ENCODE measurements around the gene RREB1. TPM values are rescaled to one million over a fixed set of nuclear protein-coding genes. Genes with fewer than 3 reads are reported as not detected.
"Not testable (repeated sequence)": the region's sequence is repeated elsewhere in the genome, so short reads cannot be mapped to it uniquely, and the experiment has no call there.

RREB1 gene
- total RNA-seq, 3 donors from 2014 or later = 18.5 to 20.7 (median 19.2) TPM

DNA sequence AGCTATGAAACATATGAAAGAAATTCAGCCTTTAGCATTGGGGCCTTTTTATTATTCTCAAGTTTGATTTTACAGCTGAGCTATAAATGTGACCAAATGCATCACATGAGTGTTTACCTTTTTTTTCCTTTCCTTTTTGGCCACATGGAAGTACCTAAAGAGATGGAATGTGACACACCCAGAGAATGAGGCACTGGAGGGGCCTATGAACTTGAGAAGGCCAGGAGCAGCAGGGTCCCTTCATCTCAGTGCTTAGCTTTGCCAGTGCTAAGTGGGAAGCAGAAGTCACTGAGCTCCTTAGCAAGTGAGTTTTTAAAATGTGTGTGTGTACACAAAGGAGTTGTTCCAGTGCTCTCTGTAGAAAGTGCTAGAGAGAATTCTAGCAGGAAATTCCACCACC lies 44.7 kb downstream of the RREB1 start:
- no peak for DNase-seq
- Mint-ChIP-seq H3K9me3 (no peaks in the 10 kb centered on the region), H3K27me3 (ENCODE audit: low read depth) (no peaks in the 10 kb centered on the region), H3K36me3 (ENCODE audit: insufficient read depth) (peaks cover 8% of the 10 kb centered on the region), H3K4me3 (no peak overlapping the region), H3K4me1 (ENCODE audit: low read depth) (peaks cover 84% of the 10 kb centered on the region)
- no peak for ATAC-seq

DNA sequence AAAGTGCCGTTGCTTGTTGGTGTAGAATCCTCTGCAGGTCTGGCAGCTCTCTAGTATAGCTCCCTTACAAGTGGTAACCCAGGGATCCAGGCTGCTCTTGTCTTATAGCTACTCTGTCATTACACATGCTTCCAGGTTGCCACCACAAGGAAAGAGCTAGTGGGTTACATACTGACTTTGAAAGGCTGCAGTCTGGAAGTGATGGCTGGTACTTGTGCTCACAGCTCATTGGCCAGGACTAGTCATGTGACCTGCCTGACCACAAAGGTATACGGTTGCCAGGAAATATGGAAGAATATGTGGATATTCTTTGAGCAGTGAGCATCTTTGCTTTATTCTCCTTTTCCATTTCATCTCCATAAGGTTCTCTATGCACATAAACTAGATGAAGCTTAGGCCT lies 46.0 kb downstream of the RREB1 start:
- H3K36me3 Mint-ChIP-seq (ENCODE audit: insufficient read depth) = peaks cover 10% of the 10 kb centered on the region

DNA sequence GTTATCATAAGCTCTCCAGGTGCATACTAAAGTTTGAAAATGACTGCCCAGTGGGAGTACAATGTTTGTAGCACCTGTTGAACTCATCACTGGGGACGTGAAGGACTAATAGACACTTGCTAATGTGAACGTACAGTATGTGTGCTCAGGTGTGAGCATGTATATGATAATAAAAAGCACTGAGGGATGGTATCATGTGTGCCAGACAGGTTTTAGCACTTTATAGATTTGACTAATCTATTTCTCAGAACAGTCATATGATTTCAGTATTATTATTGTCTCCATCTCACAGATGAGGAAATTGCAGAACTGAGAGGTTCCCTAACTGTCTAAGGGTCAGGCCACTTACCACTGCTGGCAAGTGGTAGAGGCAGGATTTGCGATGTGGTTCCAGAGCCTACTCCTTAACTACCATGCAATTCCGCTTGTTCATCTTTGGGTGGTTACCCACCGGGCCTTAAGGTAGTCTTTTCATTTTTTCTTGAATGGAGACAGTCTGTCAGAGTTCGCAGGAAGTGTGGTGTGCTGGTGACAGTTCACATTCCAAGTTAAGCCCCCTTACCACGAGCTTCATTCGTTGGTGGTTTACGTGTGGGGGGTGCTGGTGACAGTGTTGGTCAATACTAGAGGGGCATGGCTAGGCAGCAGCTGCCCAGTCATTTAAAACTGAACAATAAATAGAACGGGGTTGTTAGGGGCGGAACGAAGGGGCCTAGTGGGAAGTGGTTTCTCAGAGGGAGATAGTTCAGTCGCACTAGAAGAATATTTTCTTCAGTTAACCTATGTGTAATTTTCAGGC lies 46.8 kb downstream of the RREB1 start:
- Mint-ChIP-seq H3K36me3 (ENCODE audit: insufficient read depth) (peaks cover 10% of the 10 kb centered on the region), H3K4me3 (no peak overlapping the region), H3K4me1 (ENCODE audit: low read depth) (peaks cover 85% of the 10 kb centered on the region), H3K9me3 (no peaks in the 10 kb centered on the region), H3K27me3 (ENCODE audit: low read depth) (no peaks in the 10 kb centered on the region)
- peak; percentile 81 to 84 for ATAC-seq
- no peak for DNase-seq

More for the DNA sequence above, 46.0 kb downstream of the RREB1 start:
- DNase-seq = no peak
- peaks cover 84% of the 10 kb centered on the region for H3K4me1 Mint-ChIP-seq (ENCODE audit: low read depth)
- ATAC-seq = no peak
- no peaks in the 10 kb centered on the region for H3K9me3 Mint-ChIP-seq
- H3K27me3 Mint-ChIP-seq (ENCODE audit: low read depth) = no peaks in the 10 kb centered on the region
- H3K4me3 Mint-ChIP-seq = no peak overlapping the region

DNA sequence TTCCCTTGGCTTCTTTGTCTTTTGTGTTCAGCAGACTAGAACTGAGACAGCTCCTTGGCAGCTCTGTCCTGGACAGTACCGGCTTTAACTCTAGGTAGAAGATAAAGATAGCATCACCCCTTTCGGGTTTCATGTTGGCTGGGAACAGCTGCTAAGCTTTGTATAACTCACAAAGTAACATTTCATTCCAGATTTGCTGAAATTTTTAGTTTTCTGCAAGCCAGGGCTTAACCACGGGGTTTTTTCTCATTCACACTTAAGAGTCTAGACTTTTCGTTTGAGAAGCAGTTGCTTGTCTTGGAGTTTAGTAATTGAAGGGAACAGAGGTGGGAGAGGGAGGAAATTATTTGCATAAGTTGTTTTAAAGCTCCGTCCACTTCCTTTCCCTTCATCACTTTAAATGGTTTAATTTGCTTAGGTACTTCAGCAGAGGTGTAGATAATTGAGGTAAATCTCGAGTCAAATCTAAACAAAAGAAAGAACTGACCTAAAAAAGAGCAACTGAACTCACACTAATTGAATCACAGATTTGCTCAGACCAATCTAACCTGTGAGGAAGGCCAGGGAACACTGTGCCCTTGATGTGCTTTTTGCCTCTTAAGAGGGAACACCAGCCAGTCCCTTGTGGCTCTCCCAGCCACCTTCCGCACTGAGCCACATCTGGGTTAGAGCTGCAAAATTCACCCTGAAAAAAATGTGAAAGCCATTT lies 48.3 kb downstream of the RREB1 start:
- Mint-ChIP-seq H3K9me3 (no peaks in the 10 kb centered on the region), H3K27me3 (ENCODE audit: low read depth) (no peaks in the 10 kb centered on the region), H3K4me3 (no peak overlapping the region), H3K36me3 (ENCODE audit: insufficient read depth) (peaks cover 6% of the 10 kb centered on the region), H3K4me1 (ENCODE audit: low read depth) (peaks cover 82% of the 10 kb centered on the region)
- ATAC-seq (no peak), DNase-seq (no peak)

DNA sequence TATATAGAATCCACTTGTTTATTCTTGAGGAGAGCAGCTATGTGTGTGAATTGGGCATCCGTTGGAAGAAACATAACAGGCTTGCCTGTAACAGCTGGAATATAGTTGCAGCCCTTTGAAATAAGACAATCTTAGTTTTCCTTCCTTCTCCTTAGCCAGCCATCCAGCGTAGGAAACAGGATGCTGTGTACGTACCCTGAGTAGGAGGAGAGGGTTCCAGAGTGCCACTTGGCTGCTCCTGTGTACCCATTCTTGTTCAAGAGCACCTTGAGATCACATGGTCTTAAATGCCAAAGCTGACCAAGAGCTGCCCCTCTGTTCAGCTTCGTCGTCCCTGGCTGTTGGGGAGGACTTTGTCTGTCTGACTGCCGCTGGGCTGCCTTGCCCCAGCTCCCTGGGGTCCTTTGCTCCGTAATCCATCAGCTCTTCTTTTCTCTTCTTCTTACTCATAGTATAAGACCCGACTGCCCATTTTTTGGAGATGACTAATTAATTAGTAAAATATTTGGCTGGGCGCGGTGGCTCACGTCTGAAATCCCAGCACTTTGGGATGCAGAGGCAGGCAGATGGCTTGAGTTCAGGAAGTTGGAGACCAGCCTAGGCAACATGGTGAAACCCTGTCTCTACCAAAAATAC lies 49.0 kb downstream of the RREB1 start:
- no peak for ATAC-seq
- Mint-ChIP-seq H3K4me3 (no peak overlapping the region), H3K9me3 (no peaks in the 10 kb centered on the region), H3K27me3 (ENCODE audit: low read depth) (no peaks in the 10 kb centered on the region), H3K36me3 (ENCODE audit: insufficient read depth) (peaks cover 6% of the 10 kb centered on the region), H3K4me1 (ENCODE audit: low read depth) (peaks cover 83% of the 10 kb centered on the region)
- no peak for DNase-seq

DNA sequence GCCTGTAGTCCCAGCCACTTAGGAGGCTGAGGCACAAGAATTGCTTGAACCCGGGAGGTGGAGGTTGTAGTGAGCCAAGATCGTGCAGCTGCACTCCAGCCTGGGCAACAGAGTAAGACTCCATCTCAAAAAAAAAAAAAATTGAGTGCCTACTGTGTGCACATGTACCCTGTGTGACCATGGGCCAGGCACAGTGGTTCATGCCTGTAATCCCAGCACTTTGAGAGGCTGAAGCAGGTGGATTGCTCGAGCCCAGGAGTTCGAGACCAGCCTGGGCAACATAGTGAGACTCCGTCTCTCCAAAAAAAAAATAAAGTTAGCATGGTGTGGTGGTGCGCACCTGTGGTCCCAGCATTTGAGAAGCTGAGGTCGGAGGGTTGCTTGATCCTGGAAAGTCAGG lies 49.5 kb downstream of the RREB1 start:
- not testable (repeated sequence) for H3K4me3 Mint-ChIP-seq; H3K27me3 Mint-ChIP-seq (ENCODE audit: low read depth); H3K36me3 Mint-ChIP-seq (ENCODE audit: insufficient read depth); H3K9me3 Mint-ChIP-seq; DNase-seq; ATAC-seq
- H3K4me1 Mint-ChIP-seq (ENCODE audit: low read depth) = peaks cover 78% of the 10 kb centered on the region

DNA sequence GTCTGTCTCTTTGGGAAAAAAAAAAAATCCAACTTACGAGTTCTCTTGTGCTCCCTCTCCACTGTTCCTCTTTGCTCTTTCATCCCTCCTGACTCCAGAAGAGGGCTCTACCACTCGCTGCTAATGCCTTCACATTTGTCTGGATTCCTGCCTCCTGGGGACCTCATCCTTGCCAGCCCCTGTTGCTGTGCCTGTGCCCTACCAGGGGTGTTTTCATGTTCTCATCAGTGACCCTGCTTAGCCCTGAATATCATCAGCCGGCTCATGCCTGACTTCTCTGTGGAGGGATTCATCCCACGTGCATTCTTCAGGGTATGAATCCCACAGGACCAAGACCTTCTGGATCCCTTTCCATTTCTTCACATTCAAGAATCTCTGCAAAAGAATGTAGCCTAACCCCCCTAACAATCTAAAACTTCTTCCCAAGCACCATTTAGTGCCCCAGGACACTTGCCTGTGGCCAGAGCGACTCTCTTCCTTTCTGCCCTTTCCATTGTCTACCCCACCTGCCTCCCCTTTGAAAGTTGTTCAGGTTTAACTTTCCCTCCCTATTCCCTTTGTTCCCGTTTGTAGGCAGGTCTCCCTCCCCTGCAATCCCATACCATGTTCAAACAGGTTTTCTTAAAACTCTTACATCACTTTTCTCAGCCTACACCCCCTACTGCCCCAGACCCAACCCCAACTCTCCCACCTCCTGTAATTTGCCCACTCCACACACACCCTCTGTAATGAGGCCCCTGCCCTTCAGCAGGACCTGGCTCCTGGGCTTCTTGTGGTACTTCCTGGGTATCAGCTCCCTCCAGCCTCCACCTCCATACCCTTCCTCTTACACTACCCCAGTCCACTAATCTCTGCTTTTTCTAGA lies 50.2 kb downstream of the RREB1 start:
- ATAC-seq = no peak

DNA sequence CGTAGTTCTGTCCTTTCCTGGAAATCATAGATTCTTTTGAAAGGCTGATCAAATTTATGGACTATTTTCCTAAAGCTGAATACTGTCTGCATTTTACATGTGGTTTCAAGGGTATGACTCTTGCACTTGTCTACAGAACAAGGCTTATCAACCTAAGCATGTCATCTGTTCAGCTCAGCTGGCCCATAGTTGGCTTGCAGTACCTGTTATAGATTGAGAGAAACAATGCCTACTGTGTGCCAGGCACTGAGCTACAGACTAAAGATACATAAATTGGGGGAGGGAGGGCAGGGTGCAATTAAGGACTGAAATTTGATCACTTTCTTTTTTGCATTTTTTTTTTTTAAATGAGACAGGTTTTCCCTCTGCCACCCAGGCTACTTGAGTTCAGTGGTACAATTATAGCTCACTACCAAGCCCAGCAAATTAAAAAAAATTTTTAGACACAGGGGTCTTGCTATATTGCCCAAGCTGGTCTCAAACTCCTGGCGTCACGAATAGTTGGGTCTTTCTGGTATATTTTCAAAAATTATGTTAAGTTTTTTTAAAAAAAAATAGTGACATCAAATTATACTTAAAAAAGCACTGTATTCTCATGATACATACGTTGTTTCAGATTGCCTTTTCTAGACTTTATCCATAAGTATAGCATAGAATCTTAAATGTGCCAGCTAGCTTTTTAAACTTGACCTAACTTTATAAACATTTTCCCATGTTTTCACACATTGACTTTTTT lies 52.2 kb downstream of the RREB1 start:
- Mint-ChIP-seq H3K4me1 (ENCODE audit: low read depth) (peaks cover 61% of the 10 kb centered on the region), H3K4me3 (no peak overlapping the region), H3K9me3 (no peaks in the 10 kb centered on the region), H3K27me3 (ENCODE audit: low read depth) (no peaks in the 10 kb centered on the region), H3K36me3 (ENCODE audit: insufficient read depth) (peaks cover 7% of the 10 kb centered on the region)
- no peak for ATAC-seq
- DNase-seq = no peak

More for the DNA sequence above, 50.2 kb downstream of the RREB1 start:
- no peak for DNase-seq
- Mint-ChIP-seq H3K9me3 (no peaks in the 10 kb centered on the region), H3K36me3 (ENCODE audit: insufficient read depth) (peaks cover 6% of the 10 kb centered on the region), H3K4me1 (ENCODE audit: low read depth) (peaks cover 73% of the 10 kb centered on the region), H3K27me3 (ENCODE audit: low read depth) (no peaks in the 10 kb centered on the region), H3K4me3 (no peak overlapping the region)

DNA sequence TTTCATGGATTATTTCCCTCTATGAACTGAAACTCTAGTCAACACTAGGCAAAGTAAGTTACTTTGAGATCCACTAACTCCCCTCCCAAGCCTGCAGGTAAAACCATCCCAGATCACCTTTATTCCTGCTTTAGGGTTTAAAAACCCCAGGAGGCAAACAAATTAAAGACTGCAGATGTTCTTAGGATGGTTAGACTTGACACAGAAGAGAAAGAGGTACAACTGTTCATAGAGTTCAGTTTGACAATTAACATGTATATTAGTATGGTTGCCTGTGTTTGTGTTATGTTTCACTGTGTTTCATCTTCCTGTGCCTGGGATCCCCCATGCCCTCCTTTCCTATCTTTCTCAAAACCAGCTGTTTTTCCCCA lies 53.5 kb downstream of the RREB1 start:
- ATAC-seq (no peak), DNase-seq (no peak)
- Mint-ChIP-seq H3K36me3 (ENCODE audit: insufficient read depth) (peaks cover 5% of the 10 kb centered on the region), H3K27me3 (ENCODE audit: low read depth) (no peaks in the 10 kb centered on the region), H3K9me3 (no peaks in the 10 kb centered on the region), H3K4me3 (no peak overlapping the region), H3K4me1 (ENCODE audit: low read depth) (peaks cover 57% of the 10 kb centered on the region)

DNA sequence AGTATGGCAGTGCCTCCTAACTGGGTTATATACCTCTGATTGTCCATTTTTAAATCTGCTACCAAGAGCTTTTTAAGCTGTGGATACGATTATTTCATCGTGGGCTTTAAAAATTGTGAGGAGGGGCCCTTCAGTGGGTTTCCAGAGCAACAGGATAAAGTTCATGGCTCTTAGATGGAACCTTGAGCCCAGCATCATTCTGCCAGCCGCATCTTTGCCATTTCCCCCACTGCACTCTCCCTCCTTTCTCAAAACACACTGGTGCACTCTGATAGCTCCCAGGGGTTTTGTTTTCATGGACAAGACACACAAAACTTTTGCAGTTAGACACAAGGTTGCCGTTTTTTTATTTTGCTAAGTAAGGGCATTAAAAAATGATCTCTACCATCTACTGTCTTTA lies 54.1 kb downstream of the RREB1 start:
- Mint-ChIP-seq H3K4me1 (ENCODE audit: low read depth) (peaks cover 56% of the 10 kb centered on the region), H3K27me3 (ENCODE audit: low read depth) (no peaks in the 10 kb centered on the region), H3K9me3 (no peaks in the 10 kb centered on the region), H3K36me3 (ENCODE audit: insufficient read depth) (peaks cover 5% of the 10 kb centered on the region), H3K4me3 (no peak overlapping the region)
- DNase-seq (no peak), ATAC-seq (no peak)

DNA sequence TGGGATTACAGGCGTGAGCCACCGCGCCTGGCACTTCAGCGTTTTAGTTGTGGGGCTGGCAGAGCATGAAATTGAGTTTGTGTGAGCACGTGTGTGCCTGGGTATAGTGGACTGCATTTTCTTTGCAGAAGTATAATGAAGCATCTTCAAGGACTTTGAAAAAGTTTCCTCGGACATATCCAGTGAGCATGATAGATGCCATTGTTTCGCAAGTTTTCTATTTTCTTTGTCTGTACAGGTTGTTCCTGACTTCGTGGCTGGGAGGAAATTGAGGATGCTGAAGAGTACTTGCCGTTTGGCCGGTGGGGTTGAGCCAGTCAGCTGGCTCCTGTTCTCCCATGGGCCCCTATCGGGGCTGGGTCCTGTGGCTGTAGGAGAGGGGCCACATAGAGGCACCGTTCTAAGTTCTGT lies 55.9 kb downstream of the RREB1 start:
- H3K27me3 Mint-ChIP-seq (ENCODE audit: low read depth) = no peaks in the 10 kb centered on the region
- no peak for ATAC-seq
- peaks cover 3% of the 10 kb centered on the region for H3K36me3 Mint-ChIP-seq (ENCODE audit: insufficient read depth)
- H3K4me1 Mint-ChIP-seq (ENCODE audit: low read depth) = peaks cover 47% of the 10 kb centered on the region
- no peak overlapping the region for H3K4me3 Mint-ChIP-seq
- DNase-seq = no peak
- H3K9me3 Mint-ChIP-seq = no peaks in the 10 kb centered on the region

DNA sequence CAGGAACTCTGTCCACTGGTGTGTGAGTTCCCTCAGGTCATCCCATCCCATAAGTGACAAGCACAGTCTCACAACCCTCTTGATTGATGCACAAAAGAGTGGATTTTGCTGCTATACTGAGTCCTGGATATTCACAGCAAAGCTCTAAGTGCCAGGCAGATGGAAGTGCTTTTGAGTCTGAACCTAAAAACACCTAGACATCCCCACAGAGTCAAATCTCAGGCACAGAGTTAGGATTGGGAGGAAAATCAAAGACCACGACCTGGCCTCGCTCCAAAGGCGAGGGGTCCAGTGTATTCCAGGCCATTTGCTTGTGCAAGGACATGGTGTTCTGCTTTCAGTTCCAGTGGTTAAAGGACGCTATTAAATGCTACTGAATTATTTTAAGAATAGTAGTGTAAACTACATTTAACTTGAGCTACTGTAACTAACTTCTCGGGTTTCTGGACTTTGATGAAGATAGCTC lies 56.8 kb downstream of the RREB1 start:
- Mint-ChIP-seq H3K4me1 (ENCODE audit: low read depth) (peaks cover 45% of the 10 kb centered on the region), H3K9me3 (no peaks in the 10 kb centered on the region), H3K27me3 (ENCODE audit: low read depth) (no peaks in the 10 kb centered on the region), H3K4me3 (no peak overlapping the region), H3K36me3 (ENCODE audit: insufficient read depth) (peaks cover 3% of the 10 kb centered on the region)
- DNase-seq = no peak
- no peak for ATAC-seq

DNA sequence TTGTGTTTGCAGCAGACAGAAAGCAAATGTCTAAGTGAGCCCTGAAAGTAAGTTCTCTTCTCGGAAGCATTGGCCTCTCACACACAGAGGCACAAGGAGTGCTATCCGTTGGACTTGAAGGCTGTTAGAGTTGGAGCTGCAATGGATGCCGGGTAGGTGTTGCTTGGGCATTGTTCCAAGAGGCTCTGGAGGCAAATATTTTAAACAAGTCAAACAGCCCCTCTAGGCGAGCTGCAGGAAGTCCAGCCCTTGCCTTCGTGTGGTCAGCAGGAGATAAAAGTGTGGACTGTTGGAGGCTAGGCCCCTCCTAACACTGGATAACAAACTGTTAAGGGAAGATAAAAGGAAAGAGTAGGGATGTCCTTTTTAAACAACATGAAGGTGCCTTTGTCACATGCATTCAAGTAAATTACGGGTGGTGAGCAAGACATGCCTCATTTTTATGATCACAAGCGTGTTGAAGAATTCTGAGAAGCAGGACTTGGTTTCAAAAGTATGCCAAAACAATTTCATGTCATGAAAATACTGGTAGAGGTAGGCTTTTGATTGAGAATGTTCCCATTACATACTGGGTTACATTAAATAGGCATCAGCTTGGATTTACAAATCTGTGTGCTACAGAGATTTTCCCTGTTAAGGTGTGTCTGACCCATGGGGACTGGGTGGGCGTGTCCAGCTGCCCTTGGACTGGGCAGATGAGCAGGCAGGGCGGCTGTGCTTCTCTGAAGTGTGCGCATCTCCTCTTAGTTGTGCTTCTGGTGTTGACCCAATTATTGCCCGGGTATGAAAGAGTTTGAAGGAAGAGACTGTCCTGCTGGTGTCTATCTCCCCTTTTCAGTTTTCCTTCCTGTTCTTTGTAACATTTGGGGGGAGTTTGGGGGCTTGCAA lies 57.5 kb downstream of the RREB1 start:
- ATAC-seq (no peak), DNase-seq (no peak)
- Mint-ChIP-seq H3K27me3 (ENCODE audit: low read depth) (no peaks in the 10 kb centered on the region), H3K36me3 (ENCODE audit: insufficient read depth) (peaks cover 3% of the 10 kb centered on the region), H3K4me1 (ENCODE audit: low read depth) (peaks cover 50% of the 10 kb centered on the region), H3K9me3 (no peaks in the 10 kb centered on the region), H3K4me3 (no peak overlapping the region)
